Activated naive CD8-positive, alpha-beta T cell treated with anti-CD3 and anti-CD28 coated beads, Interleukin-2, amount 50 U/mL, for 16 hours (primary cell): ENCODE measurements around the gene QPCTL.

ENCODE experiments used
- DNase-seq: peaks from one replicate; pipeline ENCODE4 v3.0.0-alpha.2; 2020; ENCODE audit warnings: low read depth, low spot score

QPCTL gene

GRCh38 chr19:45692187-45693105 is at the start of gene QPCTL:
QPCTL (plus strand) TSS chr19:45692666; CDS start chr19:45692704, 38 bp downstream.
- DNase-seq = peak; percentile 95

GRCh38 chr19:45643024-45643926 is 49.2 kb upstream of the QPCTL start:
- peak; percentile 89 for DNase-seq

- DNase-seq = no peak
Observed at GRCh38 chr19:45643927-45644771, 48.3 kb upstream of the QPCTL start.

- DNase-seq = no peak
Observed at GRCh38 chr19:45645068-45645630, 47.3 kb upstream of the QPCTL start.

GRCh38 chr19:45645631-45646344 is 46.7 kb upstream of the QPCTL start:
- DNase-seq = peak; percentile 54

GRCh38 chr19:45646345-45646698 is 46.1 kb upstream of the QPCTL start:
- no peak for DNase-seq

GRCh38 chr19:45650722-45651121 is 41.7 kb upstream of the QPCTL start:
- DNase-seq = no peak

- DNase-seq = no peak
Observed at GRCh38 chr19:45653634-45654033, 38.8 kb upstream of the QPCTL start.

GRCh38 chr19:45655073-45655472 is 37.4 kb upstream of the QPCTL start:
- no peak for DNase-seq

- DNase-seq = no peak
Observed at GRCh38 chr19:45657520-45658167, 34.8 kb upstream of the QPCTL start.

- DNase-seq = no peak
Observed at GRCh38 chr19:45659096-45659729, 33.3 kb upstream of the QPCTL start.

- no peak for DNase-seq
Observed at GRCh38 chr19:45660636-45661035, 31.8 kb upstream of the QPCTL start.

GRCh38 chr19:45663800-45664199 is 28.7 kb upstream of the QPCTL start:
- no peak for DNase-seq

- DNase-seq = no peak
Observed at GRCh38 chr19:45664575-45664974, 27.9 kb upstream of the QPCTL start.

GRCh38 chr19:45667620-45668341 is 24.7 kb upstream of the QPCTL start, which contains the start of gene GIPR:
GIPR (plus strand) TSS chr19:45668221; CDS start chr19:45669521, 1,300 bp downstream.
- DNase-seq = peak; percentile 27

GRCh38 chr19:45668342-45668871 is 24.1 kb upstream of the QPCTL start:
- no peak for DNase-seq

GRCh38 chr19:45670670-45671453 is 21.6 kb upstream of the QPCTL start:
- DNase-seq = peak; percentile 21

GRCh38 chr19:45674946-45675345 is 17.5 kb upstream of the QPCTL start:
- DNase-seq = no peak
